Naive thymus-derived CD4-positive, alpha-beta T cell (primary cell): ENCODE data around the gene USP50. TPM values are rescaled to one million over a fixed set of nuclear protein-coding genes. Genes with fewer than 3 reads are reported as not detected.
A peak's percentile ranks its signal among the peaks of the same experiment; 100 is the strongest.

ENCODE experiments used
- ATAC-seq: fragments of 150-1000 bp; cut with Tn5 transposase; 2 replicates; pipeline ENCODE4 v1.10.0; 2021; ENCODE audit warnings: mild to moderate bottlenecking, moderate library complexity
- CTCF ChIA-PET: fragments of 350-600 bp; sonication (Branson Sonifier 250); formaldehyde crosslinking; loops from one replicate; lab custom pipeline; 2021; ENCODE audit warnings: antibody characterized with exemption; lab: Charles Lee
- POLR2A ChIA-PET: fragments of 350-600 bp; sonication (Branson Sonifier 250); formaldehyde crosslinking; loops from one replicate; lab custom pipeline; 2021; ENCODE audit warnings: antibody characterized with exemption, inconsistent platforms; lab: Charles Lee
- DNase-seq, 9 donors: peaks; one replicate each; pipeline versions ENCODE4 v3.0.0 to v3.0.0-alpha.2; 2020 to 2022; ENCODE audit warnings: mixed read lengths in 1 of 9
- H3K27ac ChIP-seq: one replicate; pipeline ENCODE4 v1.7.0; 2013; ENCODE audit warnings: mild to moderate bottlenecking, low read depth, low read length, moderate library complexity
- H3K27me3 ChIP-seq, 2 donors: one replicate each; pipeline ENCODE4 v1.7.0; 2013; ENCODE audit warnings: low read length in 2 of 2, mild to moderate bottlenecking in 2 of 2, moderate library complexity in 2 of 2; ENCODE audit not compliant: control insufficient read depth in 2 of 2, insufficient read depth in 2 of 2
- H3K36me3 ChIP-seq, 3 experiments: 1 replicate in 2 of 3; 2 replicates in 1 of 3; pipeline ENCODE4 v1.7.0; 2013; ENCODE audit warnings: low read length in 3 of 3, mild to moderate bottlenecking in 3 of 3, moderate library complexity in 1 of 3; ENCODE audit not compliant: insufficient read depth in 3 of 3, control insufficient read depth in 2 of 3
- H3K4me1 ChIP-seq, 2 donors: one replicate each; pipeline ENCODE4 v1.7.0; 2013; ENCODE audit warnings: low read length in 2 of 2, mild to moderate bottlenecking in 2 of 2, moderate library complexity in 1 of 2; ENCODE audit not compliant: control insufficient read depth in 2 of 2, insufficient read depth in 2 of 2
- H3K4me3 ChIP-seq: 2 replicates; pipeline ENCODE4 v1.7.0; 2013; ENCODE audit warnings: mild to moderate bottlenecking, low read length
- H3K9me3 ChIP-seq, 3 experiments: 1 replicate in 2 of 3; 2 replicates in 1 of 3; pipeline ENCODE4 v1.7.0; 2013; ENCODE audit warnings: low read length in 3 of 3; ENCODE audit not compliant: control insufficient read depth in 2 of 3
- H3K27ac Mint-ChIP-seq, 9 donors: one replicate each; pipeline ENCODE4 v1.8.0; 2020 to 2022; ENCODE audit warnings: mixed read lengths in 9 of 9, mild to moderate bottlenecking in 8 of 9, moderate library complexity in 5 of 9, inconsistent platforms in 2 of 9
- H3K27me3 Mint-ChIP-seq, 5 donors: one replicate each; pipeline ENCODE4 v1.8.0; 2021 to 2022; ENCODE audit warnings: mixed read lengths in 5 of 5, mild to moderate bottlenecking in 1 of 5
- H3K36me3 Mint-ChIP-seq, 5 donors: one replicate each; pipeline ENCODE4 v1.8.0; 2020 to 2022; ENCODE audit warnings: mixed read lengths in 5 of 5, mild to moderate bottlenecking in 3 of 5, inconsistent platforms in 1 of 5
- H3K4me1 Mint-ChIP-seq, 7 donors: one replicate each; pipeline ENCODE4 v1.8.0; 2020 to 2022; ENCODE audit warnings: mixed read lengths in 7 of 7, mild to moderate bottlenecking in 3 of 7, inconsistent platforms in 1 of 7
- H3K4me3 Mint-ChIP-seq, 10 donors: one replicate each; pipeline ENCODE4 v1.8.0; 2020 to 2022; ENCODE audit warnings: mild to moderate bottlenecking in 10 of 10, mixed read lengths in 10 of 10, moderate library complexity in 6 of 10, inconsistent platforms in 2 of 10
- H3K9me3 Mint-ChIP-seq, 11 donors: one replicate each; pipeline ENCODE4 v1.8.0; 2020 to 2022; ENCODE audit warnings: mixed read lengths in 11 of 11, mild to moderate bottlenecking in 4 of 11, inconsistent platforms in 1 of 11, moderate library complexity in 1 of 11
- intact Hi-C, 2 donors: fragments of 100-400 bp; cut with micrococcal nuclease; formaldehyde crosslinking; loops; one replicate each; pipeline ENCODE4 v1.15.1; 2023
- polyA plus RNA-seq, 2 donors: library from polyadenylated mRNA; unstranded; fragments of 300-500 nt; fragmentation: Illumina TruSeq; gene quantifications; one replicate each; pipeline ENCODE4 v1.2.3, GENCODE V29; 2021
- total RNA-seq, 6 experiments: library from RNA in 5 of 6; stranded (reverse) in 5 of 6; gene quantifications; 1 replicate in 5 of 6; 2 replicates in 1 of 6; pipeline ENCODE4 v1.2.3 and lab custom pipeline; 2021 to 2026

The USP50 gene
- total and polyA plus RNA-seq, 7 experiments from 2014 or later = 0.63 to 0.77 TPM; not detected in 5

GRCh38 chr15:50563756-50564155 lies 17.3 kb upstream of the USP50 start:
- ATAC-seq = no peak
- Mint-ChIP-seq H3K27me3 (no peaks in the 10 kb centered on the region), H3K4me1 (peaks cover 0 to 15% (median 4%) of the 10 kb centered on the region in 7 donors), H3K27ac (peak overlapping the region in 4 of 9 donors; percentile 6 to 76 (median 30)), H3K9me3 (no peaks in the 10 kb centered on the region), H3K36me3 (peaks cover 12 to 42% (median 23%) of the 10 kb centered on the region in 5 donors), H3K4me3 (no peak overlapping the region)
- Histone ChIP-seq H3K4me3 (no peak overlapping the region), H3K27ac (no peak overlapping the region), H3K27me3 (no peaks in the 10 kb centered on the region), H3K9me3 (no peaks in the 10 kb centered on the region), H3K36me3 (peaks cover 0 to 28% (median 4%) of the 10 kb centered on the region in 3 experiments), H3K4me1 (no peaks in the 10 kb centered on the region)
- POLR2A ChIA-PET = no interaction called here
- no peak for DNase-seq
- CTCF ChIA-PET = no interaction called here
- intact Hi-C loops = loop anchor here in 1 of 2 donors (10.0 kb wide), 1 partner anchor 209 kb away; the partner anchor contains the start of gene GABPB1

GRCh38 chr15:50562735-50563640 lies 16.5 kb upstream of the USP50 start:
- intact Hi-C loops = loop anchor here in 1 of 2 donors (10.0 kb wide), 1 partner anchor 208 kb away; the partner anchor contains the start of gene GABPB1
- H3K27me3 ChIP-seq = no peaks in the 10 kb centered on the region
- POLR2A ChIA-PET = no interaction called here
- H3K27ac ChIP-seq = no peak overlapping the region
- no peaks in the 10 kb centered on the region for H3K27me3 Mint-ChIP-seq
- H3K4me1 Mint-ChIP-seq = peaks cover 0 to 17% (median 4%) of the 10 kb centered on the region in 7 donors
- H3K36me3 Mint-ChIP-seq = peaks cover 12 to 37% (median 23%) of the 10 kb centered on the region in 5 donors
- no peaks in the 10 kb centered on the region for H3K9me3 ChIP-seq
- CTCF ChIA-PET = no interaction called here
- H3K4me3 Mint-ChIP-seq = peak overlapping the region in 1 of 10 donors; percentile 15
- H3K27ac Mint-ChIP-seq = peak overlapping the region in 8 of 9 donors; percentile 6 to 76 (median 36)
- H3K9me3 Mint-ChIP-seq = no peaks in the 10 kb centered on the region
- H3K4me3 ChIP-seq = no peak overlapping the region
- H3K36me3 ChIP-seq = peaks cover 0 to 28% (median 4%) of the 10 kb centered on the region in 3 experiments
- DNase-seq (no peak), ATAC-seq (no peak)
- H3K4me1 ChIP-seq = no peaks in the 10 kb centered on the region

GRCh38 chr15:50558012-50558411 lies 11.5 kb upstream of the USP50 start:
- ChIA-PET POLR2A (no interaction called here), CTCF (no interaction called here)
- Mint-ChIP-seq H3K27ac (peak overlapping the region in 1 of 9 donors; percentile 51), H3K4me1 (peaks cover 1 to 31% (median 10%) of the 10 kb centered on the region in 7 donors), H3K27me3 (no peaks in the 10 kb centered on the region), H3K4me3 (no peak overlapping the region), H3K9me3 (no peaks in the 10 kb centered on the region), H3K36me3 (peaks cover 8 to 29% (median 17%) of the 10 kb centered on the region in 5 donors)
- Histone ChIP-seq H3K36me3 (peaks cover 0 to 17% (median 4%) of the 10 kb centered on the region in 3 experiments), H3K4me1 (no peaks in the 10 kb centered on the region), H3K27me3 (no peaks in the 10 kb centered on the region), H3K27ac (no peak overlapping the region), H3K9me3 (no peaks in the 10 kb centered on the region), H3K4me3 (no peak overlapping the region)
- no peak for ATAC-seq
- no peak for DNase-seq
- intact Hi-C loops = no loop called here

DNA sequence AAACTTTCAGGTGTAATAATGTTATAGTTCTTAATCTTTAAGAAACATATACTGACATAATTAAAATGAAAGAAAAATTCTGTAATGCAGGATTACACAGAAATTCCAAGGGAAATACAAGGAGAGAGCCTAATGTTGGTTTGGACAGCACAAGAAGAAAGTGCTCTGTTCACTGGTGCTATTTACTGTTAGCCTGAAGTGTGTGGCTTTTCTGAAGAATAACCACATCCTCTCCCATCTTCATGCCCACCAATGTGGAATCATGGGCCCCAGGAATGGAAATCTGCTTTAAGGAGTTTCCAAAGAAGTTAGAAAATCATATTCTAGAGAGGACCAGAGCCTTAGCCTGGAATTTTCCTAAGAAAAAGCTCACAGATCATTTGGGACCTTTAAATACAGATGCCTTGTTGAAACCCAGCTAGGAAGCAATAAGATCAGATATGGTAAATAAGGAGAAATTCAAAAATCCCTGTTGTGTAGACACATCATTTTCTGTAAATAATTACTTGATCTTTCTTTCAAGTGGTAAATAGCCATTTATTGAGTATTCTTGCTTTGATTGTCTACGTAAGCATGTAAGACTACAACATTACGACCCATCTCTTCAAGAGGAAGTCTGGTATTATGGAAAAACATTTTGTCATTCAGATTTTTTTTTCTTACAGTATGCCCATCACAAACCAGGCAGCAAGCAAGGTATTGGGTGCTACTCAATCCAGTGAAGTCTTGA lies 10.3 kb upstream of the USP50 start:
- Histone ChIP-seq H3K4me1 (no peaks in the 10 kb centered on the region), H3K27ac (no peak overlapping the region), H3K27me3 (no peaks in the 10 kb centered on the region), H3K4me3 (no peak overlapping the region), H3K36me3 (peaks cover 0 to 8% (median 4%) of the 10 kb centered on the region in 3 experiments), H3K9me3 (no peaks in the 10 kb centered on the region)
- intact Hi-C loops = no loop called here
- Mint-ChIP-seq H3K4me1 (peaks cover 1 to 23% (median 10%) of the 10 kb centered on the region in 7 donors), H3K36me3 (peaks cover 3 to 20% (median 11%) of the 10 kb centered on the region in 5 donors), H3K9me3 (no peaks in the 10 kb centered on the region), H3K27ac (peak overlapping the region in 4 of 9 donors; percentile 19 to 60 (median 30)), H3K27me3 (no peaks in the 10 kb centered on the region), H3K4me3 (peak overlapping the region in 1 of 10 donors; percentile 52)
- ChIA-PET POLR2A (no interaction called here), CTCF (interaction anchor here (0.7 kb wide), 1 partner anchor 1681 kb away, joined by 3 read pairs; no protein-coding TSS in a partner anchor)
- DNase-seq = no peak
- no peak for ATAC-seq

- H3K27ac ChIP-seq = no peak overlapping the region
- H3K27me3 ChIP-seq = no peaks in the 10 kb centered on the region
- POLR2A ChIA-PET = no interaction called here
- Mint-ChIP-seq H3K36me3 (peaks cover 0 to 16% (median 3%) of the 10 kb centered on the region in 5 donors), H3K4me3 (no peak overlapping the region), H3K27me3 (peaks cover 0 to 2% (median 0%) of the 10 kb centered on the region in 5 donors), H3K27ac (no peak overlapping the region), H3K9me3 (peaks cover 0 to 4% (median 0%) of the 10 kb centered on the region in 11 donors), H3K4me1 (peaks cover 1 to 16% (median 8%) of the 10 kb centered on the region in 7 donors)
- H3K9me3 ChIP-seq = no peaks in the 10 kb centered on the region
- DNase-seq (no peak), ATAC-seq (no peak)
- intact Hi-C loops = no loop called here
- no peaks in the 10 kb centered on the region for H3K36me3 ChIP-seq
- no peaks in the 10 kb centered on the region for H3K4me1 ChIP-seq
- H3K4me3 ChIP-seq = no peak overlapping the region
- CTCF ChIA-PET = no interaction called here
These were observed 5.8 kb upstream of the USP50 start for GRCh38 chr15:50552238-50552637.

DNA sequence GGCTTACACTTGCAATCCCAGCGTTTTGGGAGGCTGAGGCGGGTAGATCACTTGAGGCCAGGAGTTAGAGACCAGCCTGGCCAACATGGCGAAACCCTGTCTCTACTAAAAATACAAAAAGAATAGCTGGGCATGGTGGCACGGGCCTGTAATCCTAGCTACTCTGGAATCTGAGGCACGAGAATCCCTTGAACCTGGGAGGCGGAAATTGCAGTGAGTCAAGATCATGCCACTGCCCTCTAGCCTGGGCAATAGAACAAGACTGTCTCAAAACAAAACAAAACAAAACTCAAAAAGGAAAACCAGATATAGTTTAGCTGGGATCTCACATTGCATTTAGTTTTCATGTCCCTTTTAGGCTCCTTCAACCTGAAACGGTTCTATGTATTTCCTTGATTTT lies 2.9 kb upstream of the USP50 start:
- Histone ChIP-seq H3K27me3 (no peaks in the 10 kb centered on the region), H3K9me3 (no peaks in the 10 kb centered on the region), H3K4me1 (no peaks in the 10 kb centered on the region), H3K4me3 (no peak overlapping the region), H3K27ac (no peak overlapping the region), H3K36me3 (no peaks in the 10 kb centered on the region)
- no peak for ATAC-seq
- Mint-ChIP-seq H3K27me3 (peaks cover 0 to 9% (median 4%) of the 10 kb centered on the region in 5 donors), H3K27ac (no peak overlapping the region), H3K4me1 (peaks cover 0 to 4% (median 0%) of the 10 kb centered on the region in 7 donors), H3K9me3 (peaks cover 0 to 4% (median 0%) of the 10 kb centered on the region in 11 donors), H3K4me3 (no peak overlapping the region), H3K36me3 (peaks cover 0 to 6% (median 0%) of the 10 kb centered on the region in 5 donors)
- DNase-seq = no peak
- ChIA-PET POLR2A (no interaction called here), CTCF (no interaction called here)
- intact Hi-C loops = no loop called here
